Brain pericyte (primary cell): Measurements from ENCODE around the gene RIMS3.
"Not testable (repeated sequence)": the region's sequence is repeated elsewhere in the genome, so short reads cannot be mapped to it uniquely, and the experiment has no call there.

Experiments used
- DNase-seq: peaks from one replicate; pipeline ENCODE4 v3.0.0-alpha.2; 2012; ENCODE audit warnings: low read depth, low spot score

Gene RIMS3

GRCh38 chr1:40593449-40594186, 71.9 kb downstream of the RIMS3 start:
- DNase-seq = no peak

- no peak for DNase-seq
These were observed 73.2 kb downstream of the RIMS3 start for GRCh38 chr1:40592107-40592803.

GRCh38 chr1:40588586-40588985, 76.9 kb downstream of the RIMS3 start:
- no peak for DNase-seq

GRCh38 chr1:40583980-40584379, 81.5 kb downstream of the RIMS3 start:
- DNase-seq = no peak

GRCh38 chr1:40582116-40582515, 83.4 kb downstream of the RIMS3 start:
- DNase-seq = no peak

- DNase-seq = no peak
These were observed 90.1 kb downstream of the RIMS3 start for GRCh38 chr1:40575336-40575735.

GRCh38 chr1:40574805-40575204, 90.7 kb downstream of the RIMS3 start:
- not testable (repeated sequence) for DNase-seq
